Sigmoid colon (tissue), 7 donors: ENCODE results near the gene SORCS2. TPM values are rescaled to one million over a fixed set of nuclear protein-coding genes. Genes with fewer than 3 reads are reported as not detected.
A peak's percentile ranks its signal among the peaks of the same experiment; 100 is the strongest.

ENCODE experiments used
- DNase-seq: peaks from one replicate; pipeline ENCODE4 v3.0.0-alpha.2; 2019
- H3K27ac ChIP-seq, 4 donors: fragments of 200-600 bp; sonication (generic); one replicate each; pipeline ENCODE4 v1.5.1; 2016 to 2019; ENCODE audit warnings: mild to moderate bottlenecking in 1 of 4
- H3K27me3 ChIP-seq, 3 donors: fragments of 200-600 bp; sonication (generic); one replicate each; pipeline ENCODE4 v1.5.1; 2019; ENCODE audit warnings: mild to moderate bottlenecking in 1 of 3
- H3K36me3 ChIP-seq, 4 donors: fragments of 200-600 bp; sonication (generic); one replicate each; pipeline ENCODE4 v1.5.1; 2016 to 2019
- H3K4me1 ChIP-seq, 4 donors: fragments of 200-600 bp; sonication (generic); one replicate each; pipeline ENCODE4 v1.5.1; 2017 to 2019
- H3K4me3 ChIP-seq, 4 donors: fragments of 200-600 bp; sonication (generic); one replicate each; pipeline ENCODE4 v1.5.1; 2017 to 2019; ENCODE audit warnings: mild to moderate bottlenecking in 2 of 4, moderate library complexity in 1 of 4
- H3K9me3 ChIP-seq, 4 donors: fragments of 200-600 bp in 3 of 4; sonication (generic) in 3 of 4; one replicate each; pipeline versions ENCODE4 v1.5.1 to v1.6.1; 2013 to 2019
- EP300 ChIP-seq, 4 donors: sonication (generic); formaldehyde crosslinking; IDR thresholded peaks; one replicate each; pipeline ENCODE4 v1.6.1; 2017; ENCODE audit warnings: antibody characterized with exemption in 4 of 4
- POLR2A ChIP-seq, 2 donors: fragments of 450-650 bp; IDR thresholded peaks; one replicate each; pipeline ENCODE4 v1.6.1; 2016; ENCODE audit warnings: antibody characterized with exemption in 2 of 2, mild to moderate bottlenecking in 2 of 2, moderate library complexity in 2 of 2
- POLR2AphosphoS5 ChIP-seq, 4 donors: sonication (generic); formaldehyde crosslinking; IDR thresholded peaks; one replicate each; pipeline ENCODE4 v1.6.1; 2017; ENCODE audit warnings: antibody characterized with exemption in 4 of 4
- WGBS, 2 donors: extraction: QIAGEN DNeasy Blood & Tissue Kit; methylation state at CpG; one replicate each; pipeline ENCODE4 v1.1.7; 2013; 5-methylcytosine and 5-hydroxymethylcytosine counted together
- intact Hi-C: fragments of 100-400 bp; cut with DNase I; formaldehyde crosslinking; loops from one replicate; pipeline ENCODE4 v1.15.1; 2023
- polyA plus RNA-seq, 3 donors: library from polyadenylated mRNA; stranded (reverse); fragments of 200-250 nt; gene quantifications; one replicate each; pipeline ENCODE4 v1.2.3, GENCODE V29; 2013
- total RNA-seq, 4 donors: library from RNA; depleted of rRNA; stranded (reverse); fragments of >200 nt; gene quantifications; one replicate each; pipeline ENCODE4 v1.1.0, GENCODE V29; 2016
- TF ChIP-seq, protein P1 (sequence below), 4 experiments: fragments of 450-650 bp in 3 of 4; fragments of 200-600 bp in 1 of 4; IDR thresholded peaks; one replicate each; pipeline ENCODE4 v1.5.1; 2016 to 2019; ENCODE audit warnings: antibody characterized with exemption in 4 of 4, mild to moderate bottlenecking in 3 of 4, moderate library complexity in 2 of 4
- donor health status: healthy with polysubstance abuse.
- donor health status: Bipolar disorder and iron deficiency.
- donor health status: healthy.

The SORCS2 gene
- total and polyA plus RNA-seq, 7 donors, result 1.8 to 6.4 (median 3.9) TPM; not detected in 2

DNA sequence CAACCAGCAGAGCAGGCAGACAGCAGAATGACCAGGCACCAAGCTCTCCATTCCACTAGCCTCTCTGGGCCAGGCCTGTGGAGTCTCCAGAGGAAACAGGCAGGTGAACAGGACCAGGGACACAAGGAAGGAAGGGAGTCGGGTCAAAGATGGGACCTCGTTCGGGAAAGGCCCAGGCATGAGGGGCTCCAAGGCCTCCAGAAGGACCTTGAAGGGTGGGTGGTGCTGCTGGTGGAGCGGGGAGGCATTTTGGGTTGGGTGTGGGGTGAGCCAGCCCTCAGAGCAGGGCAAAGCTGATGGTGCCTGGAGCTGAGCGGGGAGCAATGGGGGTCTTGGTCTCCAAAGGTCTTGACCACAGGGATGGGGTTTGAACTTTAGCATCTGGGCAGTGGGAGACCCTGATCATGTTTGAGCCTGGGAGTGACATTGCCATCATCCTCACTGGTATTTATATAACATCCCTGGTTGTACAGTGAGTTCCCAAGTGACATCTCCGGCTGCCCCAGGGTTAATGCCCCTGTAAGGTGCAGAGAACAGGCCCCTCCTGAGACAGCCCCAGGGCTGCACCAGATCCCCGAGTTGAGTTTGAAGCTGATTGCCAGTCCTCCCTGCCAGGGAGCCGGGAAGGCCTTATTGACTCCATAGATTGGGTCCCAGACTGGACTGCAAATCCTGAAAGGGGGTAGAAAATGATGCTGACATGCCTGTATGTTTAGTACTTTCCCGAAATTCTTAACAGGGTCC lies 189.7 kb downstream of the SORCS2 start:
- no peaks in the 10 kb centered on the region for H3K36me3 ChIP-seq
- no peak overlapping the region for H3K4me3 ChIP-seq
- no peaks in the 10 kb centered on the region for H3K27me3 ChIP-seq
- TF ChIP-seq POLR2AphosphoS5 (IDR thresholded peaks at IDR 0.05), result no peak
- TF ChIP-seq POLR2A (IDR thresholded peaks at IDR 0.05), result no peak
- TF ChIP-seq, protein P1, sequence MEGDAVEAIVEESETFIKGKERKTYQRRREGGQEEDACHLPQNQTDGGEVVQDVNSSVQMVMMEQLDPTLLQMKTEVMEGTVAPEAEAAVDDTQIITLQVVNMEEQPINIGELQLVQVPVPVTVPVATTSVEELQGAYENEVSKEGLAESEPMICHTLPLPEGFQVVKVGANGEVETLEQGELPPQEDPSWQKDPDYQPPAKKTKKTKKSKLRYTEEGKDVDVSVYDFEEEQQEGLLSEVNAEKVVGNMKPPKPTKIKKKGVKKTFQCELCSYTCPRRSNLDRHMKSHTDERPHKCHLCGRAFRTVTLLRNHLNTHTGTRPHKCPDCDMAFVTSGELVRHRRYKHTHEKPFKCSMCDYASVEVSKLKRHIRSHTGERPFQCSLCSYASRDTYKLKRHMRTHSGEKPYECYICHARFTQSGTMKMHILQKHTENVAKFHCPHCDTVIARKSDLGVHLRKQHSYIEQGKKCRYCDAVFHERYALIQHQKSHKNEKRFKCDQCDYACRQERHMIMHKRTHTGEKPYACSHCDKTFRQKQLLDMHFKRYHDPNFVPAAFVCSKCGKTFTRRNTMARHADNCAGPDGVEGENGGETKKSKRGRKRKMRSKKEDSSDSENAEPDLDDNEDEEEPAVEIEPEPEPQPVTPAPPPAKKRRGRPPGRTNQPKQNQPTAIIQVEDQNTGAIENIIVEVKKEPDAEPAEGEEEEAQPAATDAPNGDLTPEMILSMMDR (IDR thresholded peaks at IDR 0.05), result no peak
- TF ChIP-seq EP300 (IDR thresholded peaks at IDR 0.05), result no peak
- intact Hi-C loops, result no loop called here
- peak; percentile 44 for DNase-seq
- H3K4me1 ChIP-seq, result peaks cover 0 to 22% (median 6%) of the 10 kb centered on the region in 4 donors
- no peak overlapping the region for H3K27ac ChIP-seq
- no peaks in the 10 kb centered on the region for H3K9me3 ChIP-seq
- 77 to 85% methylated on average over 9 of the region's 9 CpGs for WGBS, 2 donors

DNA sequence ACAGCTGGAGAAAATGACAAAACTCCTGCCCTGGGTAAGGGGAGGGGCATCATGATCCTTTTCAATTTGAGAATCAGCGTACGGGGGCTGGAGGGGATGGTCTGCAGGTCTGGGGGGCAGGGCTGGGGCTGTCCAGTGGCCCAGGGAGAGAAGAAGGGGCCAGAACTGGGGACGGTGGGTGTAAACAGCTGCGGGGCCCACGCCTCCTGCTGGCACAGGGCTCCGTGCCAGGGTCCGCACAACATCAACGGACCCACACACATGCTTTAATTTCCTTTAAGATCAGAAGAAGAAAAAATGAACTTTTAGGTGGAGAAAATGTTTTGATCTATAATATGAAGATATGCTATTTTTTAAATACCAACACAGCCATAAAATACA lies 190.3 kb downstream of the SORCS2 start:
- intact Hi-C loops, result no loop called here
- H3K9me3 ChIP-seq, result no peaks in the 10 kb centered on the region
- WGBS, 2 donors, result 58 to 69% methylated on average over 8 of the region's 8 CpGs
- H3K36me3 ChIP-seq, result no peaks in the 10 kb centered on the region
- H3K4me1 ChIP-seq, result peaks cover 0 to 22% (median 6%) of the 10 kb centered on the region in 4 donors
- TF ChIP-seq POLR2AphosphoS5 (IDR thresholded peaks at IDR 0.05), result no peak
- TF ChIP-seq EP300 (IDR thresholded peaks at IDR 0.05), result no peak
- no peak for TF ChIP-seq POLR2A (IDR thresholded peaks at IDR 0.05)
- TF ChIP-seq, protein P1 (IDR thresholded peaks at IDR 0.05), result no peak
- H3K27ac ChIP-seq, result no peak overlapping the region
- H3K27me3 ChIP-seq, result no peaks in the 10 kb centered on the region
- no peak overlapping the region for H3K4me3 ChIP-seq
- no peak for DNase-seq

DNA sequence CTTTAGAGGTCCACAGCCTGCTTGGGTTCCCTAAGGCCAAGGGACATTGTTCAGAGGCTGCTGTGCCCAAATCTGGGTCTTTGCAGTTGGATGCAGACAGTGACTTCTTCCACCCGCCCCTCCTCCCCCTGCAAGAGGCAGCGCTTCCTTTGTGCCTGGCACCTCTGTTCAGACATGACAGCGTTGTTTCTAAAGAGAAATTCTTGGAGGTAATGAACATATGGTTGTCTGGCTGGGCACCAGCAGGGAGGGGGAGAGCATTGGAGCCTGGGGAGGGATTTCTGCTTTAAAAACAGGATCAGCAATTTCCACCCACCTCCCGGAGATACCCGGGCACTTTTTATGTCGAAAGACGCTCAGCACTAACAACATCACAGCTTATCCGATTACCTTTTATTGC lies 190.9 kb downstream of the SORCS2 start:
- 81 to 87% methylated on average over 8 of the region's 8 CpGs for WGBS, 2 donors
- no peaks in the 10 kb centered on the region for H3K36me3 ChIP-seq
- H3K4me1 ChIP-seq, result peaks cover 0 to 22% (median 6%) of the 10 kb centered on the region in 4 donors
- no peak overlapping the region for H3K4me3 ChIP-seq
- H3K27me3 ChIP-seq, result no peaks in the 10 kb centered on the region
- H3K9me3 ChIP-seq, result no peaks in the 10 kb centered on the region
- no peak for TF ChIP-seq POLR2AphosphoS5 (IDR thresholded peaks at IDR 0.05)
- TF ChIP-seq, protein P1 (IDR thresholded peaks at IDR 0.05), result no peak
- TF ChIP-seq EP300 (IDR thresholded peaks at IDR 0.05), result no peak
- no peak for TF ChIP-seq POLR2A (IDR thresholded peaks at IDR 0.05)
- H3K27ac ChIP-seq, result no peak overlapping the region
- no peak for DNase-seq
- intact Hi-C loops, result no loop called here

DNA sequence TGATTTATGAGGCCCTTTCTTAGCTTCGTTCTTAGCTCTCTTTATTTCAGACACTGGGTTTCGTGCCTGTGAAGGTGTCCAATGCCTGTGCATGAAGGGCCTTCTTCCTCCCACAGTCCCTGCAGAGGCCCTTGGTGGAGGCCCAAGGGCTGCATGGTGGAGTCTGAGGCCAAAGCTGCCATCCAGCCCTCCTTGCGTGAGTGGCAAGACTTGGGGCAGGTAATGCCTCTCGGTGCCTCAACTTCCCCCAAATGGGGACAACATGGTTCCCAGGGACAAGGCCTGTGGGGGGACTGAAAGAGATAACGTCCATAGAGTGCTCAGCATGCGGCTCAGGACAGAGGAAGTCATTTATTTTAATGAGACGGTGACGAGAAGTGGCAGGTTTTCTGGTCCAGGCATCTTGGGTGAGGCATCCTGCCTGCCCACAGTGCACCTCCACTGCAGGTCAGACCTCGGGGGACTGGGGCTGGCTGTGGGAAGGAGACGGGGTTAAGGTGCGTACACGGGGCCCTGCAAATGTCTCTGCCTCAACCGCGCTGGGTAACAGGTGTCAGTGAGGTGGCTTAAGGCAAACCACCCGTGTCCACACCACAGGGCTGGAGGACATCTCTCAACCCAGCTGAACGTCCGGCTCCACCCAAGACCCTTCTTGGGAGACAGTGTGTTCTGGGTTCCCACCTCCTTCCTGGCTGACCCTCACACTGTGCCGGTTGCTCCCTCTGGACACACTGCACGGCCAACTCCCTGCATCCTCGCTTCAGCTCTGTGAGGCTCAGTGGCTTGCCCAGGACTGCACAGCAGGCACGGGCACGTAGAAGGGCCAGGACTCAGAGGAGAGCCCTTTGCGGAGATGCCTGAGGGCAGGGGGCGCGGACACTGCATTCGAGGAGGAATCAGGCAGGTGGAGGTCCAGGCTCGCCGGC lies 191.9 kb downstream of the SORCS2 start:
- Histone ChIP-seq H3K36me3 (no peaks in the 10 kb centered on the region), H3K4me1 (peaks cover 0 to 21% (median 6%) of the 10 kb centered on the region in 4 donors), H3K27me3 (no peaks in the 10 kb centered on the region), H3K9me3 (no peaks in the 10 kb centered on the region), H3K27ac (no peak overlapping the region), H3K4me3 (no peak overlapping the region)
- TF ChIP-seq, protein P1 (IDR thresholded peaks at IDR 0.05), result no peak
- no peak for TF ChIP-seq EP300 (IDR thresholded peaks at IDR 0.05)
- TF ChIP-seq POLR2A (IDR thresholded peaks at IDR 0.05), result no peak
- no peak for TF ChIP-seq POLR2AphosphoS5 (IDR thresholded peaks at IDR 0.05)
- 79 to 84% methylated on average over 28 of the region's 28 CpGs for WGBS, 2 donors
- intact Hi-C loops, result no loop called here
- DNase-seq, result no peak
